Transverse colon (tissue), 4 donors: ENCODE measurements around the gene ATF3.

ENCODE experiments used
- CTCF ChIP-seq, 5 experiments: fragments of 200-600 bp in 3 of 5; fragments of 450-650 bp in 2 of 5; sonication (generic) in 3 of 5; IDR thresholded peaks; 1 replicate in 2 of 5; 2 replicates in 3 of 5; pipeline ENCODE4 v1.5.1; 2016 to 2017; ENCODE audit warnings: antibody characterized with exemption in 5 of 5, inconsistent platforms in 3 of 5, mild to moderate bottlenecking in 2 of 5, moderate library complexity in 1 of 5
- EP300 ChIP-seq: sonication (generic); formaldehyde crosslinking; IDR thresholded peaks from one replicate; pipeline ENCODE4 v1.6.1; 2017; ENCODE audit warnings: antibody characterized with exemption, low read depth
- POLR2A ChIP-seq: fragments of 450-650 bp; IDR thresholded peaks from one replicate; pipeline ENCODE4 v1.6.1; 2016; ENCODE audit warnings: antibody characterized with exemption, mild to moderate bottlenecking, moderate library complexity
- POLR2AphosphoS5 ChIP-seq, 3 donors: sonication (generic); formaldehyde crosslinking; IDR thresholded peaks; one replicate each; pipeline ENCODE4 v1.6.1; 2016; ENCODE audit warnings: antibody characterized with exemption in 3 of 3

GRCh38 chr1:212651977-212652376, 43.4 kb downstream of the ATF3 start:
- no peak for TF ChIP-seq CTCF (IDR thresholded peaks at IDR 0.05)
- no peak for TF ChIP-seq POLR2A
- TF ChIP-seq EP300: no peak
- TF ChIP-seq POLR2AphosphoS5 (IDR thresholded peaks at IDR 0.05): no peak
